ENCODE results near the gene SNIP1.
"Not testable (repeated sequence)": the region's sequence is repeated elsewhere in the genome, so short reads cannot be mapped to it uniquely, and the experiment has no call there.

The SNIP1 gene

GRCh38 chr1:37506740-37507139, 47.4 kb downstream of the SNIP1 start:
- DNase-seq: no peak

- not testable (repeated sequence) for DNase-seq
Observed at GRCh38 chr1:37502791-37503190, 51.3 kb downstream of the SNIP1 start.

GRCh38 chr1:37502104-37502503, 52.0 kb downstream of the SNIP1 start:
- no peak for DNase-seq

GRCh38 chr1:37501661-37502060, 52.4 kb downstream of the SNIP1 start:
- no peak for DNase-seq

- no peak for DNase-seq
Observed at GRCh38 chr1:37498872-37499617, 55.0 kb downstream of the SNIP1 start.

GRCh38 chr1:37497832-37498231, 56.3 kb downstream of the SNIP1 start:
- DNase-seq: no peak

GRCh38 chr1:37495875-37496274, 58.2 kb downstream of the SNIP1 start:
- no peak for DNase-seq

GRCh38 chr1:37493336-37494098, 60.6 kb downstream of the SNIP1 start:
- DNase-seq: no peak

GRCh38 chr1:37487619-37487984, 66.5 kb downstream of the SNIP1 start:
- DNase-seq: no peak

GRCh38 chr1:37486680-37487618, 67.1 kb downstream of the SNIP1 start:
- DNase-seq: peak; percentile 87

- no peak for DNase-seq
Observed at GRCh38 chr1:37485902-37486679, 68.0 kb downstream of the SNIP1 start.
